MM.1S (cell line): ENCODE results near the gene TEX14.

Source experiments
- DNase-seq: peaks from one replicate; pipeline ENCODE4 v3.0.0-alpha.2; 2015
- H2AFZ ChIP-seq: fragments of 300-600 bp; sonication (generic); 2 replicates; pipeline ENCODE4 v1.6.0; 2016; ENCODE audit warnings: antibody characterized with exemption, low read length
- H3F3A ChIP-seq: fragments of 300-600 bp; sonication (generic); 2 replicates; pipeline ENCODE4 v1.6.1; 2016; ENCODE audit warnings: mild to moderate bottlenecking, antibody characterized with exemption, low read length, moderate library complexity, mixed read lengths; ENCODE audit not compliant: insufficient read depth
- H3K27ac ChIP-seq: fragments of 300-600 bp; sonication (generic); 2 replicates; pipeline ENCODE4 v1.5.1; 2016; ENCODE audit warnings: mild to moderate bottlenecking, low read length
- H3K27me3 ChIP-seq: fragments of 300-600 bp; sonication (generic); replicated peaks from 2 replicates; pipeline ENCODE4 v1.6.0; 2016; ENCODE audit warnings: low read length; ENCODE audit not compliant: insufficient read depth
- H3K36me3 ChIP-seq: fragments of 300-600 bp; sonication (generic); replicated peaks from 2 replicates; pipeline ENCODE4 v1.6.1; 2016; ENCODE audit warnings: mild to moderate bottlenecking, low read length, mixed read lengths; ENCODE audit not compliant: insufficient read depth
- H3K4me1 ChIP-seq: fragments of 300-600 bp; sonication (generic); 2 replicates; pipeline ENCODE4 v1.6.1; 2016; ENCODE audit warnings: low read length, mixed read lengths
- H3K4me2 ChIP-seq: fragments of 300-600 bp; sonication (generic); 2 replicates; pipeline ENCODE4 v1.6.0; 2016; ENCODE audit warnings: low read depth, low read length
- H3K4me3 ChIP-seq: fragments of 300-600 bp; sonication (generic); 2 replicates; pipeline ENCODE4 v1.5.1; 2016; ENCODE audit warnings: low read length, mixed read lengths
- H3K79me2 ChIP-seq: fragments of 300-600 bp; sonication (generic); 2 replicates; pipeline ENCODE4 v1.6.1; 2016; ENCODE audit warnings: mixed run types, low read length, mixed read lengths
- H3K9ac ChIP-seq: fragments of 300-600 bp; sonication (generic); 2 replicates; pipeline ENCODE4 v1.6.1; 2016; ENCODE audit warnings: low read length, mixed read lengths
- H3K9me2 ChIP-seq: fragments of 300-600 bp; sonication (generic); replicated peaks from 2 replicates; pipeline ENCODE4 v1.6.1; 2016; ENCODE audit warnings: mild to moderate bottlenecking, low read length, mixed read lengths; ENCODE audit not compliant: insufficient read depth
- H3K9me3 ChIP-seq: fragments of 300-600 bp; sonication (generic); replicated peaks from 2 replicates; pipeline ENCODE4 v1.6.1; 2016; ENCODE audit warnings: mild to moderate bottlenecking, low read length, mixed read lengths; ENCODE audit not compliant: insufficient read depth
- H4K20me1 ChIP-seq: fragments of 300-600 bp; sonication (generic); 2 replicates; pipeline ENCODE4 v1.6.1; 2016; ENCODE audit warnings: mild to moderate bottlenecking, low read length, moderate library complexity, mixed read lengths; ENCODE audit not compliant: insufficient read depth
- EZH2 ChIP-seq: fragments of 300-600 bp; sonication (generic); optimal IDR thresholded peaks from 2 replicates; pipeline ENCODE3; 2017; ENCODE audit warnings: low read depth, mild to moderate bottlenecking, antibody characterized with exemption, low read length, mixed read lengths
- EZH2phosphoT487 ChIP-seq: fragments of 300-600 bp; sonication (generic); IDR thresholded peaks from 2 replicates; pipeline ENCODE4 v1.6.1; 2018; ENCODE audit warnings: antibody characterized with exemption, low read length
- TF ChIP-seq, protein P1 (sequence below): fragments of 300-600 bp; sonication (generic); IDR thresholded peaks from 2 replicates; pipeline ENCODE4 v1.5.1; 2016; ENCODE audit warnings: antibody characterized with exemption, low read length, mixed read lengths

Gene TEX14

DNA sequence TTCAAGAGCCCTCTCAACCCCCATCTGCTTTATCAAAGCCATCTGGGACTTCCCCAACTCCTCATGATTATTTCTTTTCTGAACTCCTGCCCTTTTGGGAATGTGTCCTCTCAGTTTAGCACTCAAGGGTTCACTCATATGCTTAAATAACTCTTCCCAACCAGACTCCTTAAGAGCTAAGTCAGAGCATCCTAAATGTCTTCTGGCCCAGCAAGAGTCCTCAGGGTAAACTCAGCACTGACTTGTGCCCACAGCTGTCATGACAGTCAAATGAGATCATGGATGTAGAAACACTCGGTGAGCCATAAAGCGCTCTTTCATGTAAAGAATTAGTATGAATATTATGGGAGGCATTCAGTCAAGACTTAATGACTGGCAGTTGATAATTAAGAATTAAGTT, 85.9 kb downstream of the TEX14 start:
- TF ChIP-seq EZH2phosphoT487 (no peak), EZH2 (no peak)
- TF ChIP-seq, protein P1, sequence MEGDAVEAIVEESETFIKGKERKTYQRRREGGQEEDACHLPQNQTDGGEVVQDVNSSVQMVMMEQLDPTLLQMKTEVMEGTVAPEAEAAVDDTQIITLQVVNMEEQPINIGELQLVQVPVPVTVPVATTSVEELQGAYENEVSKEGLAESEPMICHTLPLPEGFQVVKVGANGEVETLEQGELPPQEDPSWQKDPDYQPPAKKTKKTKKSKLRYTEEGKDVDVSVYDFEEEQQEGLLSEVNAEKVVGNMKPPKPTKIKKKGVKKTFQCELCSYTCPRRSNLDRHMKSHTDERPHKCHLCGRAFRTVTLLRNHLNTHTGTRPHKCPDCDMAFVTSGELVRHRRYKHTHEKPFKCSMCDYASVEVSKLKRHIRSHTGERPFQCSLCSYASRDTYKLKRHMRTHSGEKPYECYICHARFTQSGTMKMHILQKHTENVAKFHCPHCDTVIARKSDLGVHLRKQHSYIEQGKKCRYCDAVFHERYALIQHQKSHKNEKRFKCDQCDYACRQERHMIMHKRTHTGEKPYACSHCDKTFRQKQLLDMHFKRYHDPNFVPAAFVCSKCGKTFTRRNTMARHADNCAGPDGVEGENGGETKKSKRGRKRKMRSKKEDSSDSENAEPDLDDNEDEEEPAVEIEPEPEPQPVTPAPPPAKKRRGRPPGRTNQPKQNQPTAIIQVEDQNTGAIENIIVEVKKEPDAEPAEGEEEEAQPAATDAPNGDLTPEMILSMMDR: no peak

GRCh38 chr17:58605470-58605869, 86.4 kb downstream of the TEX14 start:
- Histone ChIP-seq H3K4me1 (no peaks in the 10 kb centered on the region), H3F3A (no peaks in the 10 kb centered on the region), H3K36me3 (no peaks in the 10 kb centered on the region), H3K4me2 (no peak overlapping the region), H3K9ac (no peak overlapping the region), H3K9me2 (no peaks in the 10 kb centered on the region), H3K79me2 (no peaks in the 10 kb centered on the region), H3K27ac (no peak overlapping the region), H3K4me3 (no peak overlapping the region), H2AFZ (no peak overlapping the region), H3K9me3 (no peaks in the 10 kb centered on the region), H4K20me1 (no peaks in the 10 kb centered on the region), H3K27me3 (no peaks in the 10 kb centered on the region)
- TF ChIP-seq EZH2phosphoT487: no peak
- TF ChIP-seq, protein P1: no peak
- TF ChIP-seq EZH2: no peak
- no peak for DNase-seq

More for the DNA sequence above, 85.9 kb downstream of the TEX14 start:
- Histone ChIP-seq H3F3A (no peaks in the 10 kb centered on the region), H3K79me2 (no peaks in the 10 kb centered on the region), H3K4me1 (no peaks in the 10 kb centered on the region), H3K27me3 (no peaks in the 10 kb centered on the region), H3K9me2 (no peaks in the 10 kb centered on the region), H2AFZ (no peak overlapping the region), H3K27ac (no peak overlapping the region), H3K36me3 (no peaks in the 10 kb centered on the region), H4K20me1 (no peaks in the 10 kb centered on the region), H3K4me3 (no peak overlapping the region), H3K9me3 (no peaks in the 10 kb centered on the region), H3K9ac (no peak overlapping the region), H3K4me2 (no peak overlapping the region)
- DNase-seq: no peak

DNA sequence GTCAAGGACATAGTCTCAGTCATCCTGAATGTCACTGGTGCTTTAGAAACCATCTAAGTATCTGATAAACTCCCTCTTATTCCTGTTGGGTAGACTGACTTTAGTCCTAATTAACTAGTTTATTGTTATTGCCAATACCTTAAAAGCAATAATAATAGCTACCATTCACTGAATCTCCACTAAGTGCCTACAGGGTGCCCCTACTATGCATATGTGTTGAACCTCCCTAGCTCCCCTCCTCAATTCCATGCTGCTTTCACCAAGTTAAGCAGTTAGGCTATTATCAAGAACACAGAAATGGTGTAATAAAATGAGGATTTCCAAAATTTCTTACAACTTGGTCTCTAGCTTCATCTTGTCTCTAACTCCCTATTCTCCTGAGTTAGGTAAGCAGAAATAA, 89.9 kb downstream of the TEX14 start:
- Histone ChIP-seq H3F3A (no peaks in the 10 kb centered on the region), H3K27me3 (no peaks in the 10 kb centered on the region; the same call in 1 of the 2 replicates), H3K4me2 (no peak overlapping the region), H3K9me2 (no peaks in the 10 kb centered on the region), H4K20me1 (no peaks in the 10 kb centered on the region), H3K9me3 (no peaks in the 10 kb centered on the region), H2AFZ (no peak overlapping the region), H3K79me2 (no peaks in the 10 kb centered on the region), H3K9ac (no peak overlapping the region), H3K4me3 (no peak overlapping the region), H3K4me1 (no peaks in the 10 kb centered on the region), H3K27ac (no peak overlapping the region), H3K36me3 (no peaks in the 10 kb centered on the region)
- TF ChIP-seq EZH2phosphoT487: no peak
- TF ChIP-seq, protein P1: no peak
- no peak for TF ChIP-seq EZH2
- DNase-seq: no peak

DNA sequence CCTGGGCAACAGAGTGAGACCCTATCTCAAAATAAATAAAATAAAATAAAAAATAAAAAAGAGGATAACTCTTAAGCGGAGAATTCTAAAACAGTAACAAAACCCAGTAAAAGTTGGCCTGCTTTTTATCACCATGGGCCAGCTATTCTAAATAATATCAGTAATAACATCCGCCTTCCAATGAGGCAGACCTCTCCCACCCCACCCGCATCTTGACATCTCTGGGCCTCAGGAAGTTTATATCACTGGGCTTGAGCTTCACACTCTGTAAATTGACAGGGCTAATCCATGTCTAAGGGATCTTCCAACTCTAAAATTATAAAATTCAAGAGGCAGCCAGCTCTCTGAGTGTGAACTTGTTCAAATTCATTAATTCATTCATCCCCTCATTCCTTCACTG, 94.5 kb downstream of the TEX14 start:
- Histone ChIP-seq H3K9me2 (no peaks in the 10 kb centered on the region), H3K36me3 (no peaks in the 10 kb centered on the region), H3K27ac (no peak overlapping the region), H4K20me1 (no peaks in the 10 kb centered on the region), H3K4me3 (no peak overlapping the region), H3K9ac (no peak overlapping the region), H3K27me3 (peaks cover 27% of the 10 kb centered on the region), H3K79me2 (no peaks in the 10 kb centered on the region), H3K9me3 (no peaks in the 10 kb centered on the region), H2AFZ (no peak overlapping the region), H3K4me2 (no peak overlapping the region), H3K4me1 (no peaks in the 10 kb centered on the region), H3F3A (peaks cover 7% of the 10 kb centered on the region; the same call in 1 of the 2 replicates)
- TF ChIP-seq EZH2 (no peak), EZH2phosphoT487 (no peak)
- TF ChIP-seq, protein P1: no peak
- DNase-seq: no peak
